NB4 (cell line): Measurements from ENCODE around the gene PRKG1.

Experiments used
- DNase-seq: peaks from one replicate; pipeline ENCODE4 v3.0.0; 2010; ENCODE audit warnings: low read depth
- H3K4me3 ChIP-seq: one replicate; pipeline ENCODE4 v1.5.1; 2011; ENCODE audit warnings: mild to moderate bottlenecking, low read depth, low read length, moderate library complexity
- CTCF ChIP-seq: IDR thresholded peaks from one replicate; pipeline ENCODE4 v1.5.1; 2012; ENCODE audit warnings: low read depth, low read length
- MYC ChIP-seq: IDR thresholded peaks from 2 replicates; pipeline ENCODE4 v1.6.1; 2011; ENCODE audit warnings: low read depth, low read length
- POLR2A ChIP-seq: IDR thresholded peaks from 2 replicates; pipeline ENCODE4 v1.6.1; 2011; ENCODE audit warnings: mild to moderate bottlenecking; ENCODE audit not compliant: insufficient read length; ENCODE audit errors: extremely low read depth
- TF ChIP-seq, protein P1 (sequence below): IDR thresholded peaks from 2 replicates; pipeline ENCODE4 v1.6.1; 2011; ENCODE audit warnings: low read depth, low read length

PRKG1 gene

GRCh38 chr10:52099026-52099600 lies 1024.8 kb downstream of the PRKG1 start:
- TF ChIP-seq POLR2A (no peak), MYC (no peak), CTCF (no peak)
- TF ChIP-seq, protein P1, sequence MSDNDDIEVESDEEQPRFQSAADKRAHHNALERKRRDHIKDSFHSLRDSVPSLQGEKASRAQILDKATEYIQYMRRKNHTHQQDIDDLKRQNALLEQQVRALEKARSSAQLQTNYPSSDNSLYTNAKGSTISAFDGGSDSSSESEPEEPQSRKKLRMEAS, result no peak
- no peak for DNase-seq
- H3K4me3 ChIP-seq, result no peak overlapping the region

DNA sequence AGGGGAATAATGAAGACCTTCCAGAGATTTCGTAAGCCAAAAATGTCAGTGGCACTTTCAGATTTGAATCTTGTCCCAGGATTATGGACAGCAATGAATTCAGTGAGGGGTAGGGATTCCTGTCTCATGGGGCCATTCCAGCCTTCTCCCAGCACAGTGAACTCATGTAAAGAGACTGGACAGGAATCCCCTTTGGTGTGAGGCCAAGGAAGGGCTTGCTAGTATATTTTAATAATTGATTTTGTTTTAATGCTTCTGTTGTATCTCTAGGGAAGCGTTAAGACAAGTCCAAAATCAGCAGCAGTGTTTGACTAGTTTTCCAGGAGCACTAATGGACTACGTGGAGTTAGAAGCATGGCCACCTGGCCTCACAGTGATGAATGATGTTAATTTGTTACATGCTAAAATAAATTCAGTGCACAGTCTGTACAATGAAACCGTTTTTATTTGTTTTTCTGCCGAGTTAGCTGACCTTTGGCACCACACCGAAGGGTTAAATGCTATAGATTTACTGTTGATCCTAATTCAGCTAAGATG lies 1025.8 kb downstream of the PRKG1 start:
- no peak overlapping the region for H3K4me3 ChIP-seq
- TF ChIP-seq CTCF (no peak), MYC (no peak), POLR2A (no peak)
- TF ChIP-seq, protein P1, result no peak
- no peak for DNase-seq

GRCh38 chr10:52105301-52105700 lies 1031.0 kb downstream of the PRKG1 start:
- no peak for DNase-seq
- TF ChIP-seq, protein P1, result no peak
- TF ChIP-seq POLR2A, result no peak
- no peak for TF ChIP-seq CTCF
- no peak for TF ChIP-seq MYC
- H3K4me3 ChIP-seq, result no peak overlapping the region

GRCh38 chr10:52106011-52106410 lies 1031.7 kb downstream of the PRKG1 start:
- H3K4me3 ChIP-seq, result no peak overlapping the region

GRCh38 chr10:52106899-52107298 lies 1032.6 kb downstream of the PRKG1 start:
- no peak for DNase-seq
- H3K4me3 ChIP-seq, result no peak overlapping the region
- TF ChIP-seq, protein P1, result no peak
- no peak for TF ChIP-seq MYC
- TF ChIP-seq CTCF, result no peak
- no peak for TF ChIP-seq POLR2A

More at GRCh38 chr10:52106011-52106410, 1031.7 kb downstream of the PRKG1 start:
- no peak for DNase-seq
- TF ChIP-seq MYC, result no peak
- no peak for TF ChIP-seq CTCF
- TF ChIP-seq, protein P1, result no peak
- no peak for TF ChIP-seq POLR2A
